ENCODE data around the gene C11orf68. TPM values are rescaled to one million over a fixed set of nuclear protein-coding genes. Genes with fewer than 3 reads are reported as not detected.
A peak's percentile ranks its signal among the peaks of the same experiment; 100 is the strongest.

Gene C11orf68
- total and polyA plus RNA-seq, 9 of the 15 experiments (the other 6 are each of a cell fraction or from before 2014, with no cell fraction given), result 3.6 to 35.9 (median 12.8) TPM

GRCh38 chr11:65911682-65912568 lies 6.9 kb downstream of the C11orf68 start (continued):
- TF ChIP-seq TCF7L2 (IDR thresholded peaks at IDR 0.05; ENCODE audit: low read depth, low read length) (no peak), REST (IDR thresholded peaks at IDR 0.05; ENCODE audit: borderline replicate concordance) (peak; percentile 87), REST (CRISPR knock-in tag; IDR thresholded peaks at IDR 0.05; ENCODE audit: low read depth) (no peak), KDM4B (IDR thresholded peaks at IDR 0.05; ENCODE audit: borderline replicate concordance in 2 of 2, low read depth in 1 of 2) (no peak), MYNN (IDR thresholded peaks at IDR 0.05) (no peak; the same call in 1 of the 2 replicates), MYNN (CRISPR knock-in tag; IDR thresholded peaks at IDR 0.05) (no peak), ETV5 (CRISPR knock-in tag; IDR thresholded peaks at IDR 0.05; ENCODE audit: low read depth) (peak; percentile 53; the same call in 1 of the 2 replicates), NR0B1 (IDR thresholded peaks at IDR 0.05; ENCODE audit: partially characterized antibody) (no peak), ETV1 (tag; conservative IDR thresholded peaks at IDR 0.05; ENCODE audit: low read depth) (peak; percentile 84), STAG1 (CRISPR knock-in tag; IDR thresholded peaks at IDR 0.05; ENCODE audit: borderline replicate concordance) (no peak)
